Esophagus squamous epithelium (tissue), 4 donors: ENCODE measurements around the gene CCDC157.

Source experiments
- CTCF ChIP-seq, 6 experiments: fragments of 450-650 bp in 4 of 6; fragments of 200-600 bp in 2 of 6; sonication (generic) in 2 of 6; IDR thresholded peaks; one replicate each; pipeline ENCODE4 v1.5.1; 2016 to 2019; ENCODE audit warnings: antibody characterized with exemption in 6 of 6, mild to moderate bottlenecking in 4 of 6, moderate library complexity in 4 of 6
- POLR2A ChIP-seq, 4 donors: fragments of 450-650 bp; IDR thresholded peaks; one replicate each; pipeline ENCODE4 v1.6.1; 2017; ENCODE audit warnings: antibody characterized with exemption in 4 of 4, mild to moderate bottlenecking in 4 of 4, moderate library complexity in 3 of 4

GRCh38 chr22:30416837-30417236 is 60.0 kb downstream of the CCDC157 start:
- TF ChIP-seq POLR2A (IDR thresholded peaks at IDR 0.05) (no peak), CTCF (IDR thresholded peaks at IDR 0.05) (no peak)
